Right atrium auricular region (tissue), 2 donors: ENCODE measurements around the gene CABYR. TPM values are rescaled to one million over a fixed set of nuclear protein-coding genes. Genes with fewer than 3 reads are reported as not detected.
A peak's percentile ranks its signal among the peaks of the same experiment; 100 is the strongest.

Experiments used
- DNase-seq: peaks from one replicate; pipeline ENCODE4 v3.0.0-alpha.2; 2019; ENCODE audit warnings: low spot score
- H3K27ac ChIP-seq, 2 donors: fragments of 200-600 bp; sonication (generic); 1 replicate in 1 of 2; 2 replicates in 1 of 2; pipeline ENCODE4 v1.5.1; 2016 to 2019
- H3K27me3 ChIP-seq, 2 donors: fragments of 200-600 bp; sonication (generic); one replicate each; pipeline versions ENCODE4 v1.5.1 to v1.6.0; 2017 to 2019
- H3K36me3 ChIP-seq: fragments of 200-600 bp; sonication (generic); one replicate; pipeline ENCODE4 v1.5.1; 2016
- H3K4me1 ChIP-seq, 2 donors: fragments of 200-600 bp; sonication (generic); one replicate each; pipeline versions ENCODE4 v1.5.1 to v1.6.0; 2017 to 2019
- H3K4me3 ChIP-seq, 2 donors: fragments of 200-600 bp; sonication (generic); 1 replicate in 1 of 2; 2 replicates in 1 of 2; pipeline ENCODE4 v1.5.1; 2017 to 2019; ENCODE audit warnings: mild to moderate bottlenecking in 1 of 2, moderate library complexity in 1 of 2
- H3K9me3 ChIP-seq, 2 donors: fragments of 200-600 bp; sonication (generic); one replicate each; pipeline ENCODE4 v1.5.1; 2019
- CTCF ChIP-seq, 2 donors: fragments of 200-600 bp; sonication (generic); IDR thresholded peaks; one replicate each; pipeline ENCODE4 v1.5.1; 2019; ENCODE audit warnings: antibody characterized with exemption in 2 of 2
- total RNA-seq, 2 donors: library from RNA; depleted of rRNA; stranded (reverse); fragments of >200 nt; gene quantifications; one replicate each; pipeline ENCODE4 v1.1.0, GENCODE V29; 2016

The CABYR gene
- total RNA-seq, 2 donors from 2014 or later: 0.41 to 0.67 TPM

- no peaks in the 10 kb centered on the region for H3K27me3 ChIP-seq
- H3K36me3 ChIP-seq: peaks cover 76% of the 10 kb centered on the region
- H3K9me3 ChIP-seq: no peaks in the 10 kb centered on the region
- H3K4me1 ChIP-seq: no peaks in the 10 kb centered on the region
- H3K4me3 ChIP-seq: no peak overlapping the region
- no peak for DNase-seq
- H3K27ac ChIP-seq: no peak overlapping the region
- TF ChIP-seq CTCF (IDR thresholded peaks at IDR 0.05): no peak
Observed at GRCh38 chr18:24160086-24160485, 21.2 kb downstream of the CABYR start.

- no peaks in the 10 kb centered on the region for H3K27me3 ChIP-seq
- H3K36me3 ChIP-seq: peaks cover 82% of the 10 kb centered on the region
- no peak overlapping the region for H3K27ac ChIP-seq
Observed at GRCh38 chr18:24161304-24161703, 22.4 kb downstream of the CABYR start.

GRCh38 chr18:24168496-24168895, 29.6 kb downstream of the CABYR start:
- Histone ChIP-seq H3K27ac (no peak overlapping the region), H3K4me1 (no peaks in the 10 kb centered on the region), H3K36me3 (peaks cover 57% of the 10 kb centered on the region), H3K9me3 (no peaks in the 10 kb centered on the region), H3K27me3 (no peaks in the 10 kb centered on the region), H3K4me3 (no peak overlapping the region)
- TF ChIP-seq CTCF (IDR thresholded peaks at IDR 0.05): no peak
- no peak for DNase-seq

More at GRCh38 chr18:24161304-24161703, 22.4 kb downstream of the CABYR start:
- no peak for TF ChIP-seq CTCF (IDR thresholded peaks at IDR 0.05)
- DNase-seq: no peak
- H3K4me3 ChIP-seq: no peak overlapping the region
- no peaks in the 10 kb centered on the region for H3K4me1 ChIP-seq
- no peaks in the 10 kb centered on the region for H3K9me3 ChIP-seq

GRCh38 chr18:24170360-24170759, 31.5 kb downstream of the CABYR start:
- Histone ChIP-seq H3K27ac (no peak overlapping the region), H3K4me3 (no peak overlapping the region), H3K4me1 (no peaks in the 10 kb centered on the region), H3K27me3 (no peaks in the 10 kb centered on the region), H3K9me3 (no peaks in the 10 kb centered on the region), H3K36me3 (peaks cover 50% of the 10 kb centered on the region)
- TF ChIP-seq CTCF (IDR thresholded peaks at IDR 0.05): no peak
- DNase-seq: no peak

GRCh38 chr18:24173997-24174396, 35.1 kb downstream of the CABYR start:
- peaks cover 28% of the 10 kb centered on the region for H3K36me3 ChIP-seq
- peaks cover 0 to 10% of the 10 kb centered on the region in 2 donors for H3K4me1 ChIP-seq
- no peak overlapping the region for H3K27ac ChIP-seq
- no peaks in the 10 kb centered on the region for H3K27me3 ChIP-seq
- TF ChIP-seq CTCF (IDR thresholded peaks at IDR 0.05): no peak
- no peak overlapping the region for H3K4me3 ChIP-seq
- H3K9me3 ChIP-seq: no peaks in the 10 kb centered on the region
- DNase-seq: no peak

GRCh38 chr18:24176727-24177416, 38.0 kb downstream of the CABYR start:
- Histone ChIP-seq H3K4me3 (no peak overlapping the region), H3K9me3 (no peaks in the 10 kb centered on the region), H3K27me3 (no peaks in the 10 kb centered on the region), H3K27ac (no peak overlapping the region), H3K4me1 (peaks cover 0 to 10% of the 10 kb centered on the region in 2 donors), H3K36me3 (peaks cover 20% of the 10 kb centered on the region)
- no peak for DNase-seq
- TF ChIP-seq CTCF (IDR thresholded peaks at IDR 0.05): peak; percentile 46 to 78
